Measurements from ENCODE around the gene TRIM25.
"Not testable (repeated sequence)": the region's sequence is repeated elsewhere in the genome, so short reads cannot be mapped to it uniquely, and the experiment has no call there.

Gene TRIM25

GRCh38 chr17:56913867-56914580 lies at the start of gene TRIM25:
Gene TRIM25, minus strand, starts transcription at chr17:56914049. Its CDS starts 61 bp downstream, at chr17:56913988.
- H3K36me3 ChIP-seq (ENCODE audit: control insufficient read depth, insufficient read depth, low read length) = no peaks in the 10 kb centered on the region; the same call in 1 of the 2 replicates
- peak within 1 kb of the TSS; percentile 87 for H3K4me3 ChIP-seq (ENCODE audit: low read depth, low read length)
- H3K9ac ChIP-seq (ENCODE audit: low read depth, low read length) = peak within 1 kb of the TSS; percentile 59
- H3K27me3 ChIP-seq (ENCODE audit: control insufficient read depth, insufficient read depth, low read length) = peaks cover 27% of the 10 kb centered on the region
- peaks cover 9% of the 10 kb centered on the region; the same call in 1 of the 2 replicates for H3K4me1 ChIP-seq (ENCODE audit: control insufficient read depth, insufficient read depth, low read length)
- no peaks in the 10 kb centered on the region for H3K9me3 ChIP-seq (ENCODE audit: control insufficient read depth, insufficient read depth, low read length)
- H3K27ac ChIP-seq (ENCODE audit: low read depth, low read length) = no peak within 1 kb of the TSS

- Histone ChIP-seq H3K27ac (ENCODE audit: low read depth, low read length) (peak within 1 kb of the TSS; percentile 99), H3K36me3 (ENCODE audit: control insufficient read depth, insufficient read depth, low read length) (no peaks in the 10 kb centered on the region), H3K9me3 (ENCODE audit: control insufficient read depth, insufficient read depth, low read length) (no peaks in the 10 kb centered on the region), H3K4me1 (ENCODE audit: control insufficient read depth, insufficient read depth, low read length) (0 out of 2 replicates have a peak, but pooled peaks cover 3% of the 10 kb centered on the region), H3K27me3 (ENCODE audit: control insufficient read depth, insufficient read depth, low read length) (no peaks in the 10 kb centered on the region), H3K9ac (ENCODE audit: low read depth, low read length) (peak within 1 kb of the TSS; percentile 100), H3K4me3 (ENCODE audit: low read depth, low read length) (peak within 1 kb of the TSS; percentile 99)
These were observed 47.0 kb upstream of the TRIM25 start, which contains the start of gene COIL for GRCh38 chr17:56960596-56961538. Gene COIL, minus strand, starts transcription at chr17:56961050. Its CDS starts 31 bp downstream, at chr17:56961019.

- no peak overlapping the region for H3K4me3 ChIP-seq (ENCODE audit: low read depth, low read length)
- H3K36me3 ChIP-seq (ENCODE audit: control insufficient read depth, insufficient read depth, low read length) = no peaks in the 10 kb centered on the region
- H3K4me1 ChIP-seq (ENCODE audit: control insufficient read depth, insufficient read depth, low read length) = 0 out of 2 replicates have a peak, but pooled peaks cover 3% of the 10 kb centered on the region
- H3K27me3 ChIP-seq (ENCODE audit: control insufficient read depth, insufficient read depth, low read length) = no peaks in the 10 kb centered on the region
- H3K9me3 ChIP-seq (ENCODE audit: control insufficient read depth, insufficient read depth, low read length) = no peaks in the 10 kb centered on the region
- H3K9ac ChIP-seq (ENCODE audit: low read depth, low read length) = no peak overlapping the region
- no peak overlapping the region for H3K27ac ChIP-seq (ENCODE audit: low read depth, low read length)
These were observed 43.1 kb upstream of the TRIM25 start for GRCh38 chr17:56956992-56957391.

- Histone ChIP-seq H3K36me3 (ENCODE audit: control insufficient read depth, insufficient read depth, low read length) (peaks cover 60% of the 10 kb centered on the region), H3K4me3 (ENCODE audit: low read depth, low read length) (no peak overlapping the region), H3K27me3 (ENCODE audit: control insufficient read depth, insufficient read depth, low read length) (no peaks in the 10 kb centered on the region), H3K27ac (ENCODE audit: low read depth, low read length) (no peak overlapping the region), H3K4me1 (ENCODE audit: control insufficient read depth, insufficient read depth, low read length) (no peaks in the 10 kb centered on the region), H3K9ac (ENCODE audit: low read depth, low read length) (no peak overlapping the region), H3K9me3 (ENCODE audit: control insufficient read depth, insufficient read depth, low read length) (no peaks in the 10 kb centered on the region)
These were observed 35.7 kb upstream of the TRIM25 start for GRCh38 chr17:56949595-56949994.

GRCh38 chr17:56948491-56948890 lies 34.6 kb upstream of the TRIM25 start:
- no peaks in the 10 kb centered on the region for H3K4me1 ChIP-seq (ENCODE audit: control insufficient read depth, insufficient read depth, low read length)
- H3K36me3 ChIP-seq (ENCODE audit: control insufficient read depth, insufficient read depth, low read length) = peaks cover 68% of the 10 kb centered on the region
- H3K4me3 ChIP-seq (ENCODE audit: low read depth, low read length) = no peak overlapping the region

GRCh38 chr17:56947741-56948140 lies 33.9 kb upstream of the TRIM25 start:
- Histone ChIP-seq H3K36me3 (ENCODE audit: control insufficient read depth, insufficient read depth, low read length) (peaks cover 74% of the 10 kb centered on the region), H3K27me3 (ENCODE audit: control insufficient read depth, insufficient read depth, low read length) (no peaks in the 10 kb centered on the region), H3K4me1 (ENCODE audit: control insufficient read depth, insufficient read depth, low read length) (no peaks in the 10 kb centered on the region), H3K27ac (ENCODE audit: low read depth, low read length) (no peak overlapping the region), H3K9ac (ENCODE audit: low read depth, low read length) (no peak overlapping the region), H3K9me3 (ENCODE audit: control insufficient read depth, insufficient read depth, low read length) (no peaks in the 10 kb centered on the region), H3K4me3 (ENCODE audit: low read depth, low read length) (no peak overlapping the region)

More at GRCh38 chr17:56948491-56948890, 34.6 kb upstream of the TRIM25 start:
- Histone ChIP-seq H3K27ac (ENCODE audit: low read depth, low read length) (no peak overlapping the region), H3K27me3 (ENCODE audit: control insufficient read depth, insufficient read depth, low read length) (no peaks in the 10 kb centered on the region), H3K9me3 (ENCODE audit: control insufficient read depth, insufficient read depth, low read length) (no peaks in the 10 kb centered on the region), H3K9ac (ENCODE audit: low read depth, low read length) (no peak overlapping the region)

- Histone ChIP-seq H3K9ac (ENCODE audit: low read depth, low read length) (no peak overlapping the region), H3K36me3 (ENCODE audit: control insufficient read depth, insufficient read depth, low read length) (peaks cover 86% of the 10 kb centered on the region)
These were observed 32.2 kb upstream of the TRIM25 start for GRCh38 chr17:56945938-56946505.

GRCh38 chr17:56943505-56944125 lies 29.8 kb upstream of the TRIM25 start:
- Histone ChIP-seq H3K4me3 (ENCODE audit: low read depth, low read length) (no peak overlapping the region), H3K36me3 (ENCODE audit: control insufficient read depth, insufficient read depth, low read length) (peaks cover 81% of the 10 kb centered on the region), H3K9ac (ENCODE audit: low read depth, low read length) (no peak overlapping the region), H3K9me3 (ENCODE audit: control insufficient read depth, insufficient read depth, low read length) (no peaks in the 10 kb centered on the region), H3K27ac (ENCODE audit: low read depth, low read length) (no peak overlapping the region), H3K4me1 (ENCODE audit: control insufficient read depth, insufficient read depth, low read length) (no peaks in the 10 kb centered on the region), H3K27me3 (ENCODE audit: control insufficient read depth, insufficient read depth, low read length) (no peaks in the 10 kb centered on the region)

More at GRCh38 chr17:56945938-56946505, 32.2 kb upstream of the TRIM25 start:
- no peaks in the 10 kb centered on the region for H3K9me3 ChIP-seq (ENCODE audit: control insufficient read depth, insufficient read depth, low read length)
- no peaks in the 10 kb centered on the region for H3K27me3 ChIP-seq (ENCODE audit: control insufficient read depth, insufficient read depth, low read length)
- no peaks in the 10 kb centered on the region for H3K4me1 ChIP-seq (ENCODE audit: control insufficient read depth, insufficient read depth, low read length)
- H3K4me3 ChIP-seq (ENCODE audit: low read depth, low read length) = no peak overlapping the region
- H3K27ac ChIP-seq (ENCODE audit: low read depth, low read length) = no peak overlapping the region

GRCh38 chr17:56939869-56940484 lies 26.1 kb upstream of the TRIM25 start:
- no peaks in the 10 kb centered on the region for H3K9me3 ChIP-seq (ENCODE audit: control insufficient read depth, insufficient read depth, low read length)
- H3K27me3 ChIP-seq (ENCODE audit: control insufficient read depth, insufficient read depth, low read length) = no peaks in the 10 kb centered on the region
- no peaks in the 10 kb centered on the region for H3K4me1 ChIP-seq (ENCODE audit: control insufficient read depth, insufficient read depth, low read length)
- H3K4me3 ChIP-seq (ENCODE audit: low read depth, low read length) = no peak overlapping the region
- H3K36me3 ChIP-seq (ENCODE audit: control insufficient read depth, insufficient read depth, low read length) = peaks cover 76% of the 10 kb centered on the region
- H3K9ac ChIP-seq (ENCODE audit: low read depth, low read length) = no peak overlapping the region
- H3K27ac ChIP-seq (ENCODE audit: low read depth, low read length) = no peak overlapping the region

- not testable (repeated sequence) for H3K4me1 ChIP-seq (ENCODE audit: control insufficient read depth, insufficient read depth, low read length); H3K27me3 ChIP-seq (ENCODE audit: control insufficient read depth, insufficient read depth, low read length); H3K27ac ChIP-seq (ENCODE audit: low read depth, low read length); H3K4me3 ChIP-seq (ENCODE audit: low read depth, low read length); H3K9ac ChIP-seq (ENCODE audit: low read depth, low read length); H3K9me3 ChIP-seq (ENCODE audit: control insufficient read depth, insufficient read depth, low read length)
- H3K36me3 ChIP-seq (ENCODE audit: control insufficient read depth, insufficient read depth, low read length) = peaks cover 67% of the 10 kb centered on the region
These were observed 24.4 kb upstream of the TRIM25 start for GRCh38 chr17:56938206-56938605.
